Globus pallidus (tissue), 1 donor: ENCODE data around the gene TNPO3.
"Not testable (repeated sequence)": the region's sequence is repeated elsewhere in the genome, so short reads cannot be mapped to it uniquely, and the experiment has no call there.

ENCODE experiments used
- DNase-seq: peaks from one replicate; pipeline ENCODE4 v3.0.0-alpha.2; 2015; ENCODE audit warnings: low spot score

The TNPO3 gene

GRCh38 chr7:128921866-128922440, 133.0 kb downstream of the TNPO3 start:
- DNase-seq = no peak

- no peak for DNase-seq
Observed at GRCh38 chr7:128920913-128921582, 133.9 kb downstream of the TNPO3 start.

GRCh38 chr7:128919881-128920799, 134.8 kb downstream of the TNPO3 start:
- no peak for DNase-seq

- DNase-seq = no peak
Observed at GRCh38 chr7:128919241-128919640, 135.7 kb downstream of the TNPO3 start.

GRCh38 chr7:128918016-128918665, 136.8 kb downstream of the TNPO3 start:
- DNase-seq = no peak

- no peak for DNase-seq
Observed at GRCh38 chr7:128917122-128917521, 137.8 kb downstream of the TNPO3 start.

GRCh38 chr7:128916643-128916915, 138.3 kb downstream of the TNPO3 start:
- no peak for DNase-seq

- no peak for DNase-seq
Observed at GRCh38 chr7:128915841-128916642, 138.9 kb downstream of the TNPO3 start.

- DNase-seq = no peak
Observed at GRCh38 chr7:128915271-128915819, 139.6 kb downstream of the TNPO3 start.

- no peak for DNase-seq
Observed at GRCh38 chr7:128914566-128915151, 140.3 kb downstream of the TNPO3 start.

- DNase-seq = no peak
Observed at GRCh38 chr7:128913870-128914565, 140.9 kb downstream of the TNPO3 start.

- DNase-seq = not testable (repeated sequence)
Observed at GRCh38 chr7:128912709-128913495, 142.0 kb downstream of the TNPO3 start.

- no peak for DNase-seq
Observed at GRCh38 chr7:128912281-128912680, 142.6 kb downstream of the TNPO3 start.

GRCh38 chr7:128911423-128912031, 143.4 kb downstream of the TNPO3 start:
- DNase-seq = no peak

GRCh38 chr7:128910569-128910945, 144.4 kb downstream of the TNPO3 start, which contains the start of gene KCP:
Gene KCP (minus strand): TSS chr7:128910709. CDS start chr7:128910676, 33 bp downstream.
- DNase-seq = no peak

GRCh38 chr7:128909625-128910568, 145.0 kb downstream of the TNPO3 start:
- DNase-seq = no peak

- DNase-seq = no peak
Observed at GRCh38 chr7:128908750-128909624, 145.9 kb downstream of the TNPO3 start.
